ES-I3 (cell line): ENCODE results near the gene IQSEC2.

Source experiments
- H3K36me3 ChIP-seq: 2 replicates; pipeline ENCODE4 v1.6.1; 2013; ENCODE audit warnings: mild to moderate bottlenecking, low read length, control low read depth, moderate library complexity; ENCODE audit not compliant: insufficient read depth
- H3K4me1 ChIP-seq: 2 replicates; pipeline ENCODE4 v1.6.1; 2013; ENCODE audit warnings: mild to moderate bottlenecking, control low read depth, low read length; ENCODE audit not compliant: insufficient read depth
- H3K9ac ChIP-seq: 2 replicates; pipeline ENCODE4 v1.6.1; 2013; ENCODE audit warnings: low read depth, mild to moderate bottlenecking, low read length, moderate library complexity
- H3K9me3 ChIP-seq: 2 replicates; pipeline ENCODE4 v1.6.1; 2013; ENCODE audit warnings: mild to moderate bottlenecking, low read length, moderate library complexity; ENCODE audit not compliant: control insufficient read depth, insufficient read depth

Gene IQSEC2

GRCh38 chrX:53287493-53288138 is 6.2 kb upstream of the IQSEC2 start:
- Histone ChIP-seq H3K36me3 (no peaks in the 10 kb centered on the region), H3K9me3 (no peaks in the 10 kb centered on the region), H3K9ac (no peak overlapping the region), H3K4me1 (peaks cover 22% of the 10 kb centered on the region)

GRCh38 chrX:53286171-53286570 is 4.8 kb upstream of the IQSEC2 start:
- H3K9ac ChIP-seq, result no peak overlapping the region
- peaks cover 28% of the 10 kb centered on the region for H3K4me1 ChIP-seq
- no peaks in the 10 kb centered on the region for H3K36me3 ChIP-seq
- H3K9me3 ChIP-seq, result no peaks in the 10 kb centered on the region

- no peaks in the 10 kb centered on the region for H3K36me3 ChIP-seq
Observed at GRCh38 chrX:53285591-53285990, 4.2 kb upstream of the IQSEC2 start.

GRCh38 chrX:53284684-53285447 is 3.5 kb upstream of the IQSEC2 start:
- H3K4me1 ChIP-seq, result peaks cover 40% of the 10 kb centered on the region
- H3K36me3 ChIP-seq, result no peaks in the 10 kb centered on the region
- no peaks in the 10 kb centered on the region for H3K9me3 ChIP-seq
- H3K9ac ChIP-seq, result no peak overlapping the region

More at GRCh38 chrX:53285591-53285990, 4.2 kb upstream of the IQSEC2 start:
- peaks cover 34% of the 10 kb centered on the region for H3K4me1 ChIP-seq
- H3K9ac ChIP-seq, result no peak overlapping the region
- H3K9me3 ChIP-seq, result no peaks in the 10 kb centered on the region

GRCh38 chrX:53283567-53283966 is 2.2 kb upstream of the IQSEC2 start:
- peaks cover 31% of the 10 kb centered on the region; the same call in 1 of the 2 replicates for H3K4me1 ChIP-seq
- no peaks in the 10 kb centered on the region for H3K36me3 ChIP-seq
- H3K9me3 ChIP-seq, result no peaks in the 10 kb centered on the region
- H3K9ac ChIP-seq, result no peak overlapping the region

- no peak overlapping the region for H3K9ac ChIP-seq
- H3K4me1 ChIP-seq, result peaks cover 28% of the 10 kb centered on the region; the same call in 1 of the 2 replicates
- no peaks in the 10 kb centered on the region for H3K36me3 ChIP-seq
- no peaks in the 10 kb centered on the region for H3K9me3 ChIP-seq
Observed at GRCh38 chrX:53283099-53283498, 1.7 kb upstream of the IQSEC2 start.

GRCh38 chrX:53281963-53282695 is 745 bp upstream of the IQSEC2 start:
- H3K9ac ChIP-seq, result peak overlapping the region; percentile 60; the same call in 1 of the 2 replicates
- no peaks in the 10 kb centered on the region for H3K9me3 ChIP-seq
- peaks cover 18% of the 10 kb centered on the region; the same call in 1 of the 2 replicates for H3K4me1 ChIP-seq
- no peaks in the 10 kb centered on the region for H3K36me3 ChIP-seq

- Histone ChIP-seq H3K36me3 (no peaks in the 10 kb centered on the region), H3K9ac (peak overlapping the region; percentile 60), H3K9me3 (no peaks in the 10 kb centered on the region), H3K4me1 (peaks cover 18% of the 10 kb centered on the region; the same call in 1 of the 2 replicates)
Observed at GRCh38 chrX:53280331-53281320, 758 bp downstream of the IQSEC2 start.

GRCh38 chrX:53279296-53280237 is 1.8 kb downstream of the IQSEC2 start:
- Histone ChIP-seq H3K36me3 (no peaks in the 10 kb centered on the region), H3K9ac (peak overlapping the region; percentile 29; the same call in 1 of the 2 replicates), H3K9me3 (no peaks in the 10 kb centered on the region), H3K4me1 (peaks cover 18% of the 10 kb centered on the region; the same call in 1 of the 2 replicates)

GRCh38 chrX:53272808-53273337 is 8.5 kb downstream of the IQSEC2 start:
- Histone ChIP-seq H3K36me3 (no peaks in the 10 kb centered on the region), H3K4me1 (no peaks in the 10 kb centered on the region; the same call in 1 of the 2 replicates), H3K9me3 (no peaks in the 10 kb centered on the region), H3K9ac (no peak overlapping the region)

- H3K9ac ChIP-seq, result no peak overlapping the region
- no peaks in the 10 kb centered on the region for H3K9me3 ChIP-seq
- no peaks in the 10 kb centered on the region for H3K36me3 ChIP-seq
- peaks cover under 1% of the 10 kb centered on the region; the same call in 1 of the 2 replicates for H3K4me1 ChIP-seq
Observed at GRCh38 chrX:53269536-53270107, 11.8 kb downstream of the IQSEC2 start.

GRCh38 chrX:53268173-53268572 is 13.2 kb downstream of the IQSEC2 start:
- Histone ChIP-seq H3K9me3 (no peaks in the 10 kb centered on the region), H3K9ac (no peak overlapping the region), H3K36me3 (no peaks in the 10 kb centered on the region), H3K4me1 (peaks cover 12% of the 10 kb centered on the region)
